UCSD-AML1 (cell line): ENCODE data around the gene ARHGEF4.

Source experiments
- DNase-seq: peaks from one replicate; lab custom pipeline; 2025; ENCODE audit not compliant: unreplicated experiment; lab: John Stamatoyannopoulos, UW

ARHGEF4 gene

GRCh38 chr2:131045286-131046027, 208.7 kb downstream of the ARHGEF4 start:
- DNase-seq = no peak

GRCh38 chr2:131046028-131046917, 209.6 kb downstream of the ARHGEF4 start:
- no peak for DNase-seq

- no peak for DNase-seq
Observed at GRCh38 chr2:131046918-131047652, 210.4 kb downstream of the ARHGEF4 start.

- no peak for DNase-seq
Observed at GRCh38 chr2:131047920-131048560, 211.3 kb downstream of the ARHGEF4 start.

- DNase-seq = no peak
Observed at GRCh38 chr2:131048641-131049040, 211.9 kb downstream of the ARHGEF4 start.

GRCh38 chr2:131049150-131049718, 212.5 kb downstream of the ARHGEF4 start:
- no peak for DNase-seq

- no peak for DNase-seq
Observed at GRCh38 chr2:131050896-131051295, 214.2 kb downstream of the ARHGEF4 start.

GRCh38 chr2:131052741-131053263, 216.1 kb downstream of the ARHGEF4 start:
- no peak for DNase-seq

- no peak for DNase-seq
Observed at GRCh38 chr2:131054488-131054887, 217.8 kb downstream of the ARHGEF4 start.

- DNase-seq = no peak
Observed at GRCh38 chr2:131055169-131056065, 218.7 kb downstream of the ARHGEF4 start.

GRCh38 chr2:131056204-131056931, 219.7 kb downstream of the ARHGEF4 start:
- no peak for DNase-seq

GRCh38 chr2:131056932-131057287, 220.2 kb downstream of the ARHGEF4 start:
- no peak for DNase-seq

- no peak for DNase-seq
Observed at GRCh38 chr2:131058214-131058843, 221.6 kb downstream of the ARHGEF4 start.

- no peak for DNase-seq
Observed at GRCh38 chr2:131058920-131059319, 222.2 kb downstream of the ARHGEF4 start.

GRCh38 chr2:131063501-131064283, 227.0 kb downstream of the ARHGEF4 start:
- DNase-seq = no peak

- no peak for DNase-seq
Observed at GRCh38 chr2:131064589-131065512, 228.1 kb downstream of the ARHGEF4 start.
